Endothelial cell of umbilical vein (primary cell): ENCODE data around the gene PTPRQ. TPM values are rescaled to one million over a fixed set of nuclear protein-coding genes. Genes with fewer than 3 reads are reported as not detected.

Experiments used
- BruUV-seq: library from RNA; stranded (reverse); fragments of 400-500 nt; replicated peaks from 2 replicates; lab custom pipeline; 2021; lab: Mats Ljungman, UMichigan
- CTCF ChIA-PET: fragments of 300-600, 350-600 bp; sonication (Branson Sonifier 250); formaldehyde crosslinking; loops from one replicate; lab custom pipeline; 2021; ENCODE audit warnings: antibody characterized with exemption, inconsistent platforms; lab: Charles Lee
- POLR2A ChIA-PET: fragments of 300-600, 350-600 bp; sonication (Branson Sonifier 250); formaldehyde crosslinking; loops from one replicate; lab custom pipeline; 2021; ENCODE audit warnings: antibody characterized with exemption, inconsistent platforms; lab: Charles Lee
- DNase-seq: peaks from one replicate; pipeline ENCODE4 v3.0.0-alpha.2; 2011; ENCODE audit warnings: low read depth, low spot score
- FAIRE-seq: peaks from 2 replicates; lab custom pipeline; 2011; peaks lifted over from hg19 to GRCh38; lab: Jason Lieb, UNC
- H2AFZ ChIP-seq: 2 replicates; pipeline ENCODE4 v1.6.0; 2012; ENCODE audit warnings: low read depth, low read length, control low read depth, inconsistent platforms
- H3K27ac ChIP-seq: 2 replicates; pipeline ENCODE4 v1.5.1; 2011; ENCODE audit warnings: low read depth, mild to moderate bottlenecking, control low read depth, low read length, moderate library complexity; ENCODE audit not compliant: insufficient read depth
- H3K27me3 ChIP-seq, 2 experiments: 2 replicates each; pipeline versions ENCODE4 v1.6.0 to v1.6.1; 2011; ENCODE audit warnings: low read length in 2 of 2, mixed read lengths in 1 of 2; ENCODE audit not compliant: control insufficient read depth in 2 of 2, insufficient read depth in 2 of 2
- H3K36me3 ChIP-seq, 2 experiments: 2 replicates in 1 of 2; 3 replicates in 1 of 2; pipeline ENCODE4 v1.5.1; 2011; ENCODE audit warnings: low read length in 2 of 2, mild to moderate bottlenecking in 1 of 2, moderate library complexity in 1 of 2; ENCODE audit not compliant: control insufficient read depth in 2 of 2, insufficient read depth in 2 of 2; ENCODE audit errors: extremely low read depth in 1 of 2
- H3K4me1 ChIP-seq: 3 replicates; pipeline ENCODE4 v1.5.1; 2011; ENCODE audit warnings: mild to moderate bottlenecking, low read length; ENCODE audit not compliant: control insufficient read depth, insufficient read depth; ENCODE audit errors: extremely low read depth
- H3K4me2 ChIP-seq: 2 replicates; pipeline ENCODE4 v1.6.1; 2011; ENCODE audit warnings: low read length, control low read depth, mixed read lengths; ENCODE audit not compliant: insufficient read depth
- H3K4me3 ChIP-seq, 3 experiments: fragments of 200-600 bp in 1 of 3; sonication (generic), shearing (Covaris generic) in 1 of 3; replicated peaks in 1 of 3; 2 replicates each; pipeline ENCODE4 v1.5.1; 2011 to 2016; ENCODE audit warnings: control low read depth in 3 of 3, low read length in 3 of 3, mild to moderate bottlenecking in 2 of 3, inconsistent platforms in 1 of 3, low read depth in 1 of 3, moderate library complexity in 1 of 3; ENCODE audit not compliant: insufficient read depth in 1 of 3
- H3K79me2 ChIP-seq: 2 replicates; pipeline ENCODE4 v1.6.0; 2012; ENCODE audit warnings: low read length, inconsistent platforms; ENCODE audit not compliant: control insufficient read depth, insufficient read depth
- H3K9ac ChIP-seq: replicated peaks from 2 replicates; pipeline ENCODE3; 2011; ENCODE audit warnings: low read length, control low read depth; ENCODE audit not compliant: insufficient read depth; ENCODE audit errors: extremely low read depth
- H3K9me1 ChIP-seq: replicated peaks from 3 replicates; pipeline ENCODE4 v1.6.0; 2011; ENCODE audit warnings: mild to moderate bottlenecking, low read length; ENCODE audit not compliant: control insufficient read depth, insufficient read depth; ENCODE audit errors: extremely low read depth
- H3K9me3 ChIP-seq: replicated peaks from 2 replicates; pipeline ENCODE4 v1.5.1; 2012; ENCODE audit warnings: low read length, inconsistent platforms; ENCODE audit not compliant: control insufficient read depth, insufficient read depth
- H4K20me1 ChIP-seq: replicated peaks from 2 replicates; pipeline ENCODE3; 2011; ENCODE audit warnings: mild to moderate bottlenecking, low read length; ENCODE audit not compliant: control insufficient read depth, insufficient read depth; ENCODE audit errors: extremely low read depth
- CTCF ChIP-seq, 2 donors: IDR thresholded peaks; 1 replicate in 1 of 2; 2 replicates in 1 of 2; pipeline ENCODE4 v1.5.1; 2011; ENCODE audit warnings: low read length in 2 of 2, mild to moderate bottlenecking in 2 of 2, moderate library complexity in 2 of 2, control low read depth in 1 of 2, inconsistent platforms in 1 of 2, low read depth in 1 of 2; ENCODE audit not compliant: insufficient read depth in 1 of 2; ENCODE audit errors: extremely low read depth in 1 of 2
- EZH2 ChIP-seq: IDR thresholded peaks from 2 replicates; pipeline ENCODE4 v1.6.1; 2012; ENCODE audit warnings: borderline replicate concordance, low read depth, mild to moderate bottlenecking, moderate library complexity, low read length, inconsistent platforms; ENCODE audit not compliant: severe bottlenecking
- FOS ChIP-seq: IDR thresholded peaks from 2 replicates; pipeline ENCODE4 v1.6.1; 2011; ENCODE audit warnings: mild to moderate bottlenecking, low read length, moderate library complexity, borderline replicate concordance; ENCODE audit not compliant: insufficient read depth
- GATA2 ChIP-seq: IDR thresholded peaks from 2 replicates; pipeline ENCODE4 v1.7.0; 2011; ENCODE audit warnings: low read depth, mild to moderate bottlenecking, moderate library complexity, mixed read lengths, low read length; ENCODE audit not compliant: insufficient read length, insufficient read depth
- JUN ChIP-seq: IDR thresholded peaks from 2 replicates; pipeline ENCODE4 v1.6.1; 2011; ENCODE audit warnings: borderline replicate concordance, low read depth; ENCODE audit not compliant: insufficient read length, insufficient read depth
- MAX ChIP-seq: IDR thresholded peaks from 2 replicates; pipeline ENCODE4 v1.6.1; 2011; ENCODE audit not compliant: insufficient read depth, insufficient read length
- MYC ChIP-seq: IDR thresholded peaks from one replicate; pipeline ENCODE4 v1.6.1; 2011; ENCODE audit warnings: mild to moderate bottlenecking, low read depth, low read length
- POLR2A ChIP-seq: IDR thresholded peaks from 2 replicates; pipeline ENCODE4 v1.6.1; 2012; ENCODE audit warnings: low read depth, mild to moderate bottlenecking, control low read depth, low read length
- POLR2AphosphoS5 ChIP-seq: IDR thresholded peaks from 2 replicates; pipeline ENCODE4 v1.6.1; 2012; ENCODE audit warnings: low read depth, mild to moderate bottlenecking, control low read depth, low read length, moderate library complexity; ENCODE audit not compliant: insufficient read depth
- dilution Hi-C: fragments of 300-500 bp; cut with MboI; formaldehyde crosslinking; loops from one replicate; pipeline ENCODE4 v1.15.0; 2019; ENCODE audit warnings: low sequenced_read_pairs; ENCODE audit not compliant: extremely low pct_ligation_motif_present
- intact Hi-C: fragments of 100-400 bp; cut with micrococcal nuclease; formaldehyde crosslinking; loops from one replicate; pipeline ENCODE4 v1.10.0; 2022
- polyA plus RNA-seq, 4 experiments: library from polyadenylated mRNA; depleted of rRNA in 3 of 4; stranded (reverse) in 3 of 4; unstranded in 1 of 4; fragments of >200 nt; gene quantifications; 2 replicates each; pipeline versions ENCODE4 v1.2.1 to v1.2.3, GENCODE V29; 2011 to 2012; ENCODE audit warnings: missing spikeins in 1 of 4
- total RNA-seq: library from RNA; stranded (reverse); gene quantifications from 2 replicates; pipeline ENCODE4 v1.2.3, GENCODE V29; 2021

The PTPRQ gene
- total and polyA plus RNA-seq, 2 donors (not counting 3 experiments of a cell fraction or from before 2014, with no cell fraction given), result not detected

GRCh38 chr12:80700327-80700726, 256.3 kb downstream of the PTPRQ start:
- H3K9me3 ChIP-seq, result no peaks in the 10 kb centered on the region
- no peak overlapping the region for H3K27ac ChIP-seq
- H3K4me1 ChIP-seq, result no peaks in the 10 kb centered on the region
- H3K4me2 ChIP-seq, result no peak overlapping the region
- BruUV-seq, result no TSS peak
- no peak overlapping the region for H2AFZ ChIP-seq
- FAIRE-seq (no peak), DNase-seq (no peak)
- dilution Hi-C loops (no loop called here), intact Hi-C loops (no loop called here)
- ChIA-PET CTCF (no interaction called here), POLR2A (no interaction called here)
- H3K4me3 ChIP-seq, result no peak overlapping the region
- H3K9ac ChIP-seq, result no peak overlapping the region
- no peaks in the 10 kb centered on the region for H3K9me1 ChIP-seq
- H3K36me3 ChIP-seq, result no peaks in the 10 kb centered on the region
- H4K20me1 ChIP-seq, result no peaks in the 10 kb centered on the region
- TF ChIP-seq POLR2AphosphoS5 (no peak), POLR2A (no peak), MYC (no peak), FOS (no peak)
- H3K79me2 ChIP-seq, result no peaks in the 10 kb centered on the region
- H3K27me3 ChIP-seq, result no peaks in the 10 kb centered on the region

GRCh38 chr12:80701388-80701787, 257.4 kb downstream of the PTPRQ start:
- no peaks in the 10 kb centered on the region for H4K20me1 ChIP-seq
- FAIRE-seq (no peak), DNase-seq (no peak)
- H3K27ac ChIP-seq, result no peak overlapping the region
- H3K4me2 ChIP-seq, result no peak overlapping the region
- no peak overlapping the region for H3K9ac ChIP-seq
- H3K27me3 ChIP-seq, result no peaks in the 10 kb centered on the region
- CTCF ChIA-PET, result no interaction called here
- no peak overlapping the region for H3K4me3 ChIP-seq
- intact Hi-C loops (no loop called here), dilution Hi-C loops (no loop called here)
- no peaks in the 10 kb centered on the region for H3K9me3 ChIP-seq
- POLR2A ChIA-PET, result no interaction called here
- H3K4me1 ChIP-seq, result no peaks in the 10 kb centered on the region
- no peaks in the 10 kb centered on the region for H3K79me2 ChIP-seq
- no peak overlapping the region for H2AFZ ChIP-seq
- H3K9me1 ChIP-seq, result no peaks in the 10 kb centered on the region
- no TSS peak for BruUV-seq
- TF ChIP-seq JUN (no peak), POLR2AphosphoS5 (no peak), EZH2 (no peak), FOS (no peak), MYC (no peak), MAX (no peak), GATA2 (no peak), CTCF (IDR thresholded peaks at IDR 0.05; ENCODE audit: extremely low read depth in 1 of 2, insufficient read depth in 1 of 2, low read depth in 1 of 2, low read length in 2 of 2) (no peak), POLR2A (no peak)
- no peaks in the 10 kb centered on the region for H3K36me3 ChIP-seq
